ENCODE data around the gene ENPP5. TPM values are rescaled to one million over a fixed set of nuclear protein-coding genes. Genes with fewer than 3 reads are reported as not detected.

Gene ENPP5
- total RNA-seq, 4 donors from 2014 or later = 0.73 to 8.1 TPM; not detected in 2

DNA sequence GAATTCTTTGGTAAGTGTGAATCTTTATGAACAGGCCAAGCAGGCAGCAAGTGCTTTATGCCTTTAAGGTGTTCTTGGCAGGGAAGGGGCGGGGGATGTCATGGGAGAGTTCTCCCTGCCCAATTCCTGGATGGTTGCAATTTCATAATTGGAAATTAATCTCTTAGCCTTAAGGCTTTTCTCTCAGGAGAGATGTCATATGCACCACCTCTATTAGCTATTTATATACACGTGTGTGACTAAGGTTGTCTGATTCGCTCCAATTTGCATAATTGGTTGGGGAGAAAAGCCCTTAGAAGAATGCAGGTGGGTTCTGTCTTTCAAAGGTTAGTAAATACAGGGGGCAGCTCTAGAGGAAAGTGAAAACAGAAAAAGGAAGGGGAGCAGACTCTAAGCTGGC lies 5.2 kb upstream of the ENPP5 start:
- Histone ChIP-seq H3K27ac (no peak overlapping the region), H3K4me1 (no peaks in the 10 kb centered on the region), H3K27me3 (no peaks in the 10 kb centered on the region), H3K4me3 (no peak overlapping the region), H3K36me3 (no peaks in the 10 kb centered on the region), H3K9me3 (no peaks in the 10 kb centered on the region)
- TF ChIP-seq, protein P1, sequence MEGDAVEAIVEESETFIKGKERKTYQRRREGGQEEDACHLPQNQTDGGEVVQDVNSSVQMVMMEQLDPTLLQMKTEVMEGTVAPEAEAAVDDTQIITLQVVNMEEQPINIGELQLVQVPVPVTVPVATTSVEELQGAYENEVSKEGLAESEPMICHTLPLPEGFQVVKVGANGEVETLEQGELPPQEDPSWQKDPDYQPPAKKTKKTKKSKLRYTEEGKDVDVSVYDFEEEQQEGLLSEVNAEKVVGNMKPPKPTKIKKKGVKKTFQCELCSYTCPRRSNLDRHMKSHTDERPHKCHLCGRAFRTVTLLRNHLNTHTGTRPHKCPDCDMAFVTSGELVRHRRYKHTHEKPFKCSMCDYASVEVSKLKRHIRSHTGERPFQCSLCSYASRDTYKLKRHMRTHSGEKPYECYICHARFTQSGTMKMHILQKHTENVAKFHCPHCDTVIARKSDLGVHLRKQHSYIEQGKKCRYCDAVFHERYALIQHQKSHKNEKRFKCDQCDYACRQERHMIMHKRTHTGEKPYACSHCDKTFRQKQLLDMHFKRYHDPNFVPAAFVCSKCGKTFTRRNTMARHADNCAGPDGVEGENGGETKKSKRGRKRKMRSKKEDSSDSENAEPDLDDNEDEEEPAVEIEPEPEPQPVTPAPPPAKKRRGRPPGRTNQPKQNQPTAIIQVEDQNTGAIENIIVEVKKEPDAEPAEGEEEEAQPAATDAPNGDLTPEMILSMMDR (IDR thresholded peaks at IDR 0.05) = no peak
- TF ChIP-seq POLR2A (IDR thresholded peaks at IDR 0.05) = no peak
- DNase-seq = no peak
- intact Hi-C loops (cut with DNase I; ENCODE audit: low total_unique reads) = no loop called here

DNA sequence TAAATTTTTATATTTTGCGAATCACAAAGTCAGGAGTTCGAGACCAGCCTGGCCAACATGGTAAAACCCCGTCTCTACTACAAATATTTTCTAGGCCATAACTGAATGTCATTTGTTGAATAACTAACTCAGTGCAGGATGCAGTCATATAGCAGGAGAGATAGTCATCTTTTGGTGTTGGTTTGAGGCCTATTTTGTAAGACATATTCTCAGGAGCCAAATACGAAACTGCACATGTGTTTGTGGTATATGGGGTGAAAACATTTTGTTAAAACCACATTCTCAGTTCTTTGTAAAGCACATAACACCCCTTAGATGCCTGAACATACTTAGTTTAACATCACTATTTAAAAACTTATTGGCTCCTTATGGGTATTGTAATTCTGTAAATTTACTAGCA lies 4.7 kb upstream of the ENPP5 start:
- H3K4me1 ChIP-seq = no peaks in the 10 kb centered on the region
- no peaks in the 10 kb centered on the region for H3K27me3 ChIP-seq
- DNase-seq = no peak
- H3K27ac ChIP-seq = no peak overlapping the region
- no peak overlapping the region for H3K4me3 ChIP-seq
- intact Hi-C loops (cut with DNase I; ENCODE audit: low total_unique reads) = no loop called here
- TF ChIP-seq, protein P1 (IDR thresholded peaks at IDR 0.05) = no peak
- TF ChIP-seq POLR2A (IDR thresholded peaks at IDR 0.05) = no peak
- no peaks in the 10 kb centered on the region for H3K9me3 ChIP-seq
- no peaks in the 10 kb centered on the region for H3K36me3 ChIP-seq

DNA sequence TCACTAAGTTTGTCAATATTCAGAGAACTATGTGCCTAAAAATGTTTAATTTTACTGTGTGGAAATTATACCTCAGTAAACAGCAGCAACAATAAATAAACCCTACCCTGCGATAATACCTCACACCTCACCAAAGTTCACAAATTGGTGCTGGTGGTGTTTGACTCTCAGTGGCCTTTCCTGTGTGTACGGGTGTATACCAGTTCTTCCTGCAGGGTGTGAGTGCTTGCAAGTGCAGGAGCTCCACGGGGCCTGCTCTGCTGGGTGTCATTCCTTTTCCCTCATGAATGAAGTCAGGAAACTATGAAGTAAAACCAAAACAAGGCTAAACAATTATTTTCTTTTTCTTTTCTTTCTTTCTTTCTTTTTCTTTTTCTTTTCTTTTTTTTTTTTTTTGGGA lies 4.1 kb upstream of the ENPP5 start:
- Histone ChIP-seq H3K36me3 (no peaks in the 10 kb centered on the region), H3K27ac (no peak overlapping the region), H3K27me3 (no peaks in the 10 kb centered on the region), H3K4me1 (no peaks in the 10 kb centered on the region), H3K9me3 (no peaks in the 10 kb centered on the region), H3K4me3 (no peak overlapping the region)
- DNase-seq = no peak
- TF ChIP-seq, protein P1 (IDR thresholded peaks at IDR 0.05) = no peak
- TF ChIP-seq POLR2A (IDR thresholded peaks at IDR 0.05) = no peak
- intact Hi-C loops (cut with DNase I; ENCODE audit: low total_unique reads) = no loop called here

DNA sequence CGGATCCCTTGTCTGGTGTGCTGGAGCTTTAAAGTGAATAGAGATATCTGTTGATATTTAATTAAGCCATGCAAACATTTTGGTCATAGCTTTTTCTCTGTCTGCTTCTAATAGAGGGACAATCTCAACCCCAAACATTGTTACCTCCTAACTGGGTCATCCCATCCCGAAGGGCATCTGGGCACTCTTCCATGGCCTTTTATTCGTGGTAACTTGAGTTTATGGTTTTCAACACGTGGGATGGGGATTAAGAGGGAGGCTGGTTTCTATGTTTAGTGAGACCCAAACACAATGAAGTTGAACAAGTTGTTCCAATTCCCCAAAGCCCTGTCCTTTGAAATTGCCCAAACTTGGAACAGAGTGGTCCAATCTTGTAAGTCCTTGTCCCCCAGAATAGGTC lies 1.4 kb upstream of the ENPP5 start:
- DNase-seq = no peak
- no peaks in the 10 kb centered on the region for H3K36me3 ChIP-seq
- no peaks in the 10 kb centered on the region for H3K9me3 ChIP-seq
- intact Hi-C loops (cut with DNase I; ENCODE audit: low total_unique reads) = no loop called here
- H3K4me3 ChIP-seq = no peak overlapping the region
- no peak for TF ChIP-seq POLR2A (IDR thresholded peaks at IDR 0.05)
- TF ChIP-seq, protein P1 (IDR thresholded peaks at IDR 0.05) = no peak
- no peaks in the 10 kb centered on the region for H3K4me1 ChIP-seq
- no peaks in the 10 kb centered on the region for H3K27me3 ChIP-seq
- H3K27ac ChIP-seq = no peak overlapping the region

DNA sequence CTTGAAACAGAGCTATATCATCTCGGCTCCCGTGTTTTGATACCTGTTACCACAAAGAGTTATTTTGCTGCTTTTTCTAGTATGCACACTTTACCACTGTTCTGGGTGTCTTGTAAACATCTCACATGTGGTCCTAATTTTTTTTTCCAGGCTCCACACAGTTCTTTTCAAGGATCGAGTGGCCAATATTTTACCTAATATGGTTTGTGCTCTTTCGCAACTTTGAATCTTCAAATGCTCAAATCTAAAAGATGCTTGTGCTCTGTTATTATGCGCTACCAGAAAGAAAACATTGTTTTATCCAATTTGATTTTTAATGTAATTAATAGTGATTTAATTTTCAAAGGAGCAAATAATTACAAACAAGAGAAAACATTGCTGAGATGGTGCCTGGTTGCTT lies 10.7 kb downstream of the ENPP5 start:
- no peak overlapping the region for H3K27ac ChIP-seq
- H3K27me3 ChIP-seq = no peaks in the 10 kb centered on the region
- no peaks in the 10 kb centered on the region for H3K4me1 ChIP-seq
- no peak for DNase-seq
- intact Hi-C loops (cut with DNase I; ENCODE audit: low total_unique reads) = no loop called here
- H3K9me3 ChIP-seq = no peaks in the 10 kb centered on the region
- H3K4me3 ChIP-seq = no peak overlapping the region
- H3K36me3 ChIP-seq = no peaks in the 10 kb centered on the region
- TF ChIP-seq, protein P1 (IDR thresholded peaks at IDR 0.05) = no peak
- no peak for TF ChIP-seq POLR2A (IDR thresholded peaks at IDR 0.05)

All from uterus (tissue), 4 donors.